ENCODE data around the gene PSEN1. TPM values are rescaled to one million over a fixed set of nuclear protein-coding genes. Genes with fewer than 3 reads are reported as not detected.

The PSEN1 gene
- total RNA-seq, 3 donors from 2014 or later: 93.8 to 147 (median 100.0) TPM

GRCh38 chr14:73207615-73208014 lies 71.3 kb downstream of the PSEN1 start:
- peaks cover 9% of the 10 kb centered on the region for H3K36me3 ChIP-seq (ENCODE audit: low read depth)
- no peak for TF ChIP-seq CTCF (IDR thresholded peaks at IDR 0.05)
- no peaks in the 10 kb centered on the region for H3K9me3 ChIP-seq
- H3K4me3 ChIP-seq: no peak overlapping the region
- ATAC-seq: no peak
- DNase-seq: no peak
- H3K4me1 ChIP-seq (ENCODE audit: low read depth): no peaks in the 10 kb centered on the region
- intact Hi-C loops (cut with DNase I, micrococcal nuclease): no loop called here

- TF ChIP-seq CTCF (IDR thresholded peaks at IDR 0.05): no peak
- Histone ChIP-seq H3K4me1 (ENCODE audit: low read depth) (no peaks in the 10 kb centered on the region), H3K36me3 (ENCODE audit: low read depth) (peaks cover 15% of the 10 kb centered on the region), H3K4me3 (no peak overlapping the region), H3K9me3 (no peaks in the 10 kb centered on the region)
- no peak for DNase-seq
- no peak for ATAC-seq
- intact Hi-C loops (cut with DNase I, micrococcal nuclease): no loop called here
These were observed 72.1 kb downstream of the PSEN1 start for GRCh38 chr14:73208390-73208789.

- peaks cover 17% of the 10 kb centered on the region for H3K36me3 ChIP-seq (ENCODE audit: low read depth)
- H3K4me1 ChIP-seq (ENCODE audit: low read depth): no peaks in the 10 kb centered on the region
- H3K4me3 ChIP-seq: no peak overlapping the region
- intact Hi-C loops (cut with DNase I, micrococcal nuclease): no loop called here
- TF ChIP-seq CTCF (IDR thresholded peaks at IDR 0.05): no peak
- DNase-seq (no peak), ATAC-seq (no peak)
- H3K9me3 ChIP-seq: no peaks in the 10 kb centered on the region
These were observed 72.5 kb downstream of the PSEN1 start for GRCh38 chr14:73208846-73209245.

- no peaks in the 10 kb centered on the region for H3K4me1 ChIP-seq (ENCODE audit: low read depth)
- H3K9me3 ChIP-seq: no peaks in the 10 kb centered on the region
- H3K36me3 ChIP-seq (ENCODE audit: low read depth): peaks cover 17% of the 10 kb centered on the region
- no peak for TF ChIP-seq CTCF (IDR thresholded peaks at IDR 0.05)
- intact Hi-C loops (cut with DNase I, micrococcal nuclease): no loop called here
- no peak for ATAC-seq
- H3K4me3 ChIP-seq: no peak overlapping the region
- no peak for DNase-seq
These were observed 73.6 kb downstream of the PSEN1 start for GRCh38 chr14:73209953-73210352.

GRCh38 chr14:73211251-73212040 lies 75.1 kb downstream of the PSEN1 start:
- Histone ChIP-seq H3K4me3 (no peak overlapping the region), H3K4me1 (ENCODE audit: low read depth) (no peaks in the 10 kb centered on the region), H3K36me3 (ENCODE audit: low read depth) (peaks cover 17% of the 10 kb centered on the region), H3K9me3 (no peaks in the 10 kb centered on the region)
- TF ChIP-seq CTCF (IDR thresholded peaks at IDR 0.05): no peak
- no peak for DNase-seq
- no peak for ATAC-seq
- intact Hi-C loops (cut with DNase I, micrococcal nuclease): no loop called here

Data from mucosa of descending colon (tissue), 3 donors.